ENCODE measurements around the gene G2E3.
"Not testable (repeated sequence)": the region's sequence is repeated elsewhere in the genome, so short reads cannot be mapped to it uniquely, and the experiment has no call there.

The G2E3 gene

GRCh38 chr14:30558675-30559555 lies at the start of gene G2E3:
Gene G2E3 (plus strand): TSS chr14:30559158. CDS start chr14:30581080, 21,922 bp downstream.
- peak; percentile 84 to 86 for DNase-seq

- DNase-seq = no peak
Observed at GRCh38 chr14:30517737-30518136, 41.2 kb upstream of the G2E3 start.

- DNase-seq = no peak
Observed at GRCh38 chr14:30518867-30519560, 39.9 kb upstream of the G2E3 start.

GRCh38 chr14:30519961-30520360 lies 39.0 kb upstream of the G2E3 start:
- no peak for DNase-seq

GRCh38 chr14:30520536-30520935 lies 38.4 kb upstream of the G2E3 start:
- no peak for DNase-seq

GRCh38 chr14:30521899-30522736 lies 36.8 kb upstream of the G2E3 start:
- no peak for DNase-seq

- DNase-seq = no peak
Observed at GRCh38 chr14:30525833-30526232, 33.1 kb upstream of the G2E3 start.

GRCh38 chr14:30527196-30527595 lies 31.8 kb upstream of the G2E3 start:
- no peak for DNase-seq

- DNase-seq = no peak
Observed at GRCh38 chr14:30528119-30528518, 30.8 kb upstream of the G2E3 start.

GRCh38 chr14:30528778-30529642 lies 29.9 kb upstream of the G2E3 start:
- DNase-seq = no peak

GRCh38 chr14:30532264-30532663 lies 26.7 kb upstream of the G2E3 start:
- DNase-seq = no peak

GRCh38 chr14:30533126-30533525 lies 25.8 kb upstream of the G2E3 start:
- no peak for DNase-seq

GRCh38 chr14:30541318-30541717 lies 17.6 kb upstream of the G2E3 start:
- no peak for DNase-seq

GRCh38 chr14:30546735-30547134 lies 12.2 kb upstream of the G2E3 start:
- DNase-seq = not testable (repeated sequence)

GRCh38 chr14:30547388-30548048 lies 11.4 kb upstream of the G2E3 start:
- no peak for DNase-seq

GRCh38 chr14:30550335-30550734 lies 8.6 kb upstream of the G2E3 start:
- DNase-seq = no peak

GRCh38 chr14:30551460-30551859 lies 7.5 kb upstream of the G2E3 start:
- DNase-seq = no peak

- no peak for DNase-seq
Observed at GRCh38 chr14:30553311-30553989, 5.5 kb upstream of the G2E3 start.

GRCh38 chr14:30558362-30558674 lies 640 bp upstream of the G2E3 start:
- DNase-seq = no peak

GRCh38 chr14:30559638-30560091 lies 707 bp downstream of the G2E3 start:
- DNase-seq = no peak

- DNase-seq = no peak
Observed at GRCh38 chr14:30560581-30560980, 1.6 kb downstream of the G2E3 start.

Measured in stimulated activated CD4-positive, alpha-beta T cell treated with anti-CD3 and anti-CD28 coated beads, Interleukin-4, amount 100 ng/mL, for 4 hours (primary cell).